Sigmoid colon (tissue), 4 donors: ENCODE results near the gene KRTAP19-3.

Source experiments
- CTCF ChIP-seq, 4 experiments: fragments of 450-650 bp in 3 of 4; fragments of 200-600 bp in 1 of 4; IDR thresholded peaks; one replicate each; pipeline ENCODE4 v1.5.1; 2016 to 2019; ENCODE audit warnings: antibody characterized with exemption in 4 of 4, mild to moderate bottlenecking in 3 of 4, moderate library complexity in 2 of 4
- EP300 ChIP-seq, 4 donors: sonication (generic); formaldehyde crosslinking; IDR thresholded peaks; one replicate each; pipeline ENCODE4 v1.6.1; 2017; ENCODE audit warnings: antibody characterized with exemption in 4 of 4
- POLR2A ChIP-seq, 2 donors: fragments of 450-650 bp; IDR thresholded peaks; one replicate each; pipeline ENCODE4 v1.6.1; 2016; ENCODE audit warnings: antibody characterized with exemption in 2 of 2, mild to moderate bottlenecking in 2 of 2, moderate library complexity in 2 of 2
- POLR2AphosphoS5 ChIP-seq, 4 donors: sonication (generic); formaldehyde crosslinking; IDR thresholded peaks; one replicate each; pipeline ENCODE4 v1.6.1; 2017; ENCODE audit warnings: antibody characterized with exemption in 4 of 4

GRCh38 chr21:30497065-30497464, 5.3 kb upstream of the KRTAP19-3 start, which contains the start of gene KRTAP19-4:
- no peak for TF ChIP-seq EP300 (IDR thresholded peaks at IDR 0.05)
- TF ChIP-seq CTCF (IDR thresholded peaks at IDR 0.05), result no peak
- no peak for TF ChIP-seq POLR2A (IDR thresholded peaks at IDR 0.05)
- TF ChIP-seq POLR2AphosphoS5 (IDR thresholded peaks at IDR 0.05), result no peak
